Measurements from ENCODE around the gene AHR.
"Not testable (repeated sequence)": the region's sequence is repeated elsewhere in the genome, so short reads cannot be mapped to it uniquely, and the experiment has no call there.

Gene AHR

DNA sequence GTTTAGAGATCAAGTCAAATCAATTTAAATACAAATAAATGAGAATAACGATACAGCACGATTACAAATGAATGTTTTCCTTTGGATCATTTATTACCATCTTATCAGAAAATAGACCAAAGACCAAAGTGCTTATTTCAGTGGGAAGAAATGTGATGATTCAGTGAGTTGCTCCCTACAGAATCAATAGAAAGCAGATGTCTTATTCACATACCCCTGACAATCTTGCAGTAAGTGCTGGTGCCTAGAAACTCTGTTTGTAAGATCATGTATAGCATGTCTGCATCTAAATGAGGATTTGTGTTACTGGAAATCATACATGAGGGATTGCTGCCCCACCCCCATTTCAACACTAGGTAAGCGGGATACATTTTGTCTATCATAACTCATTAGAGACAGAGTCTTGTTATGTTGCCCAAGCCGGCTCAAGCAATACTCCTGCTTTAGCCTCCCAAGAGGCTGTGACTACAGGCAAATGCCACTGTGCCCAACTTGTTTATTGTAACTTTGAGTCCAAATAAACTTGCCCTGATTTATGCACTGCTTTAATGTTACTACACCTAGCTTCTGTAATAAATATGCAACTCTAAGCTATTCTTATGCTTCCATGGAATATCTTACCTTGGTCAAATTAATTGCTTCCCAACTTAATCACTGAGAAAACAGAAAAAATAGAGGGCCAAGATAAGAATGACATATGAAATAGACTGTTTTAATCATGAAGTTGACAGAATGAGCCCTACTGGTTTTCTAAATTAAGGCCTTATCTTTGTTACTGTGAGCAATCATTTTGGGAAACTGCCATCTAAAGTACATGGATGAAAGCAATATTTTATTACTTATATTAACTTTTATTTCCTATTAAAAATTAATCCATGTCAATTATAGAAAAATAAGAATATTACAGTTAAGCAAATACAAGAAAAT, 82.5 kb downstream of the AHR start:
- DNase-seq, result no peak

DNA sequence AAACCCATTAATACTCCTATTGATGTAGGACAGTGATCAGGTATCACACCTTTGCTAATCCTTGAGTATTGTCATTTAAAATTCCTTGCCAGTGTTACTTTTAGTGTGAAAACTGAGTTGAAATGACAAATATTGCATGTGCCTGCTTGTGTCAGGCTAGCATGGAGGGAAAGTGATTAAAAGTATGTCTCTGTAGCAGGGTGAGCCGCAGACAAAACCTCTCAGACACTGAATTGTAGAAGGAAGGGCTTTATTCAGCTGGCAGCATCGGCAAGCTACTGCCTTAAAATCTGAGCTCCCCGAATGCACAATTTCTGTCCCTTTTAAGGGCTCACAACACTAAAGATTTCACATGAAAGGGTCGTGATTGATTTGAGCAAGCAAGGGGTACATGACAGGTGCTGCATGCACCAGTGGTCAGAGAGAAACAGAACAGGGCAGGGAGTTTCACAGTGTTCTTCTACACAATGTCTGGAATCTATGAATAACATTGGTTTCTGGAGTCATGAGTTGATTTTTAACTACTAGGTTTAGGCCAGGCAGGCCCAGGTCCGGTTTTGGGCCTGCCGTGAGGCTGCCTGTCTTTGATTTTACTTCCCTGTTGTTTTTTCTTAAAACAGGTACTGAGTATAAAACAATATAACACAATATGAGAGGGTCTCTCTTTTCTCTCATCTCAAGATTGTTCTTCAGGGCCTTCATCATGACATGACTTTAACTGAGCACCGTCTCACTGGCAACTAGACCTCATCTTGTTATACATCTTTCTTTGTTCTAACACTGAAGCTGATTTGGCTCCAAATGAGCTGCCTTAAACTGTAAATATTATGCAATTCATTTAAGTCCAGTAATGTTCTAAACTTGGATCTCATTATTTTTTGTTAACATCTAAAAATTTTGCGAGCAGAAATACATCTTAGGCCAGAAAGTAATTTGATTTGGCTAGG, 84.2 kb downstream of the AHR start:
- DNase-seq, result not testable (repeated sequence)

DNA sequence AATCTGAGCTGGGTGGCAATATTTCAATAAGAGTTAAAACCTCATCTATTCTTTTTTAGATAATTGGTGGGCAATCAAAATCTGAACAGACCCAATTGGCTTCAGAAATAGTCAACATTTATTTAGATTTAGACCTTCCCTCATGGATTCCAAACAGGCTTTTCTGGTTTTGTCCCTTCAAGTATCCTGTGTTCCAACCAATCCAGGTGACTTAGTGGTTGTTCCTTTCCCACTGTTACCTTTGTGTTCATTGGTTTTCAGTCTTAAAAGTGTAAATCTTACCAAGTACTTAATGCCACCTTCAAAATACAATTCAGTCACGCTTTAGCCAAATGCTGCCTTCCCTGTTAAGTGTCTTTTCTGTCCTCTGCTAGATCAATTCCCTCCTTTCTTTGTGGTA, 85.9 kb downstream of the AHR start:
- DNase-seq, result no peak

DNA sequence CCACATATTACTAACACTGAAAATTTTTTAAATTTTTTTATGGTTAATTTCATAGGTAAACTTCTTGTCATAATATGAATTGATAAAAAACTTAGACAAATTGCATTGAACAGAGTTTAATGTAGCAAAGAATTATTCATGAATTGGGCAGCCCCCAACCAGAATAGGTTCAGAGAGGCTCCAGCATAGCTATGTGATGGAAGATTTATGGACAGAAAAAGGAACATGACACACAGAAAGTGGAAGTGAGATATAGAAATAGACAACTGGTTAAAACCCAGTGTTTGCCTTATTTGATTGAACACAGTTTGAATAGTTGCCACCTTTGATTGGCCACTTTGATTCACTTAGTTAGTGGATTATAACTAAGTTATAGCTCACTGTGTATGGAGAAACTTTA, 87.2 kb downstream of the AHR start:
- no peak for DNase-seq

GRCh38 chr7:17390392-17390791, 91.9 kb downstream of the AHR start:
- DNase-seq, result no peak

- DNase-seq, result no peak
Measured at GRCh38 chr7:17391366-17391765, 92.9 kb downstream of the AHR start.

- no peak for DNase-seq
Measured at GRCh38 chr7:17392846-17393245, 94.4 kb downstream of the AHR start.

- not testable (repeated sequence) for DNase-seq
Measured at GRCh38 chr7:17394563-17394962, 96.1 kb downstream of the AHR start.
